Activated naive CD8-positive, alpha-beta T cell treated with anti-CD3 and anti-CD28 coated beads, Interleukin-2, amount 10 ng/mL, durations not matched to agents 7 days and 5 days (primary cell): Measurements from ENCODE around the gene INHBB. TPM values are rescaled to one million over a fixed set of nuclear protein-coding genes. Genes with fewer than 3 reads are reported as not detected.

Experiments used
- ATAC-seq: fragments of 150-1000 bp; cut with Tn5 transposase; one replicate; pipeline ENCODE4 v1.10.0; 2021; ENCODE audit warnings: low read depth, moderate library complexity
- POLR2A ChIA-PET: fragments of 350-600 bp; sonication (Branson Sonifier 250); formaldehyde crosslinking; loops from one replicate; lab custom pipeline; 2021; ENCODE audit warnings: antibody characterized with exemption; lab: Charles Lee
- DNase-seq: peaks from one replicate; pipeline ENCODE4 v3.0.0; 2021
- H3K27ac Mint-ChIP-seq: one replicate; pipeline ENCODE4 v1.8.0; 2022; ENCODE audit warnings: mild to moderate bottlenecking, mixed read lengths
- H3K27me3 Mint-ChIP-seq: one replicate; pipeline ENCODE4 v1.8.0; 2022; ENCODE audit warnings: mild to moderate bottlenecking, moderate library complexity, mixed read lengths
- H3K36me3 Mint-ChIP-seq: one replicate; pipeline ENCODE4 v1.8.0; 2021; ENCODE audit warnings: mild to moderate bottlenecking, mixed read lengths
- H3K4me1 Mint-ChIP-seq: one replicate; pipeline ENCODE4 v1.8.0; 2021; ENCODE audit warnings: mixed read lengths
- H3K4me3 Mint-ChIP-seq: one replicate; pipeline ENCODE4 v1.8.0; 2022; ENCODE audit warnings: mild to moderate bottlenecking, moderate library complexity, mixed read lengths
- H3K9me3 Mint-ChIP-seq: one replicate; pipeline ENCODE4 v1.8.0; 2021; ENCODE audit warnings: mixed read lengths
- total RNA-seq, 2 experiments: library from RNA; stranded (reverse); gene quantifications; one replicate each; pipeline ENCODE4 v1.2.3, GENCODE V29; 2021

Gene INHBB
- total RNA-seq, 2 experiments from 2014 or later = not detected

- H3K27me3 Mint-ChIP-seq = peaks cover 33% of the 10 kb centered on the region
- DNase-seq = no peak
- H3K36me3 Mint-ChIP-seq = no peaks in the 10 kb centered on the region
- peaks cover 2% of the 10 kb centered on the region for H3K4me1 Mint-ChIP-seq
- peaks cover 3% of the 10 kb centered on the region for H3K9me3 Mint-ChIP-seq
- H3K4me3 Mint-ChIP-seq = no peak overlapping the region
- POLR2A ChIA-PET = interaction anchor here (0.6 kb wide), 1 partner anchor 1457 kb away, joined by 3 read pairs; no protein-coding TSS in a partner anchor
- ATAC-seq = no peak
- H3K27ac Mint-ChIP-seq = no peak overlapping the region
These were observed 11.9 kb upstream of the INHBB start for GRCh38 chr2:120334068-120334467.

GRCh38 chr2:120336749-120337148 lies 9.2 kb upstream of the INHBB start:
- DNase-seq (no peak), ATAC-seq (no peak)
- Mint-ChIP-seq H3K36me3 (no peaks in the 10 kb centered on the region), H3K4me1 (peaks cover 3% of the 10 kb centered on the region), H3K27me3 (peaks cover 42% of the 10 kb centered on the region), H3K27ac (no peak overlapping the region), H3K4me3 (no peak overlapping the region), H3K9me3 (peaks cover 3% of the 10 kb centered on the region)
- POLR2A ChIA-PET = no interaction called here

- Mint-ChIP-seq H3K27ac (no peak overlapping the region), H3K36me3 (no peaks in the 10 kb centered on the region), H3K4me1 (peaks cover 5% of the 10 kb centered on the region), H3K27me3 (peaks cover 51% of the 10 kb centered on the region), H3K9me3 (peaks cover 3% of the 10 kb centered on the region), H3K4me3 (no peak overlapping the region)
- no peak for ATAC-seq
- DNase-seq = no peak
- POLR2A ChIA-PET = no interaction called here
These were observed 7.9 kb upstream of the INHBB start for GRCh38 chr2:120338015-120338414.

GRCh38 chr2:120341977-120342376 lies 4.0 kb upstream of the INHBB start:
- Mint-ChIP-seq H3K27ac (no peak overlapping the region), H3K36me3 (no peaks in the 10 kb centered on the region), H3K4me1 (peaks cover 12% of the 10 kb centered on the region), H3K27me3 (peaks cover 55% of the 10 kb centered on the region), H3K4me3 (no peak overlapping the region), H3K9me3 (no peaks in the 10 kb centered on the region)
- DNase-seq (no peak), ATAC-seq (no peak)
- POLR2A ChIA-PET = no interaction called here

GRCh38 chr2:120342446-120342845 lies 3.5 kb upstream of the INHBB start:
- Mint-ChIP-seq H3K4me3 (no peak overlapping the region), H3K9me3 (no peaks in the 10 kb centered on the region), H3K27ac (no peak overlapping the region), H3K36me3 (no peaks in the 10 kb centered on the region), H3K4me1 (peaks cover 17% of the 10 kb centered on the region), H3K27me3 (peaks cover 60% of the 10 kb centered on the region)
- DNase-seq = no peak
- POLR2A ChIA-PET = no interaction called here
- ATAC-seq = no peak

GRCh38 chr2:120343100-120343432 lies 2.9 kb upstream of the INHBB start:
- Mint-ChIP-seq H3K36me3 (no peaks in the 10 kb centered on the region), H3K27me3 (peaks cover 64% of the 10 kb centered on the region), H3K27ac (peak overlapping the region; percentile 22), H3K4me1 (peaks cover 17% of the 10 kb centered on the region), H3K4me3 (no peak overlapping the region), H3K9me3 (no peaks in the 10 kb centered on the region)
- ATAC-seq (peak; percentile 7), DNase-seq (peak; percentile 39)
- POLR2A ChIA-PET = no interaction called here

- POLR2A ChIA-PET = no interaction called here
- Mint-ChIP-seq H3K4me3 (peak overlapping the region; percentile 28), H3K4me1 (peaks cover 17% of the 10 kb centered on the region), H3K27me3 (peaks cover 65% of the 10 kb centered on the region), H3K27ac (no peak overlapping the region), H3K36me3 (no peaks in the 10 kb centered on the region), H3K9me3 (no peaks in the 10 kb centered on the region)
- peak; percentile 51 for ATAC-seq
- peak; percentile 72 for DNase-seq
These were observed 2.4 kb upstream of the INHBB start for GRCh38 chr2:120343433-120344105.

GRCh38 chr2:120344214-120344975 lies 1.5 kb upstream of the INHBB start:
- Mint-ChIP-seq H3K4me1 (peaks cover 14% of the 10 kb centered on the region), H3K27me3 (peaks cover 64% of the 10 kb centered on the region), H3K4me3 (no peak overlapping the region), H3K27ac (no peak overlapping the region), H3K36me3 (no peaks in the 10 kb centered on the region), H3K9me3 (no peaks in the 10 kb centered on the region)
- DNase-seq = peak; percentile 45
- POLR2A ChIA-PET = no interaction called here
- no peak for ATAC-seq

- DNase-seq = peak; percentile 62
- POLR2A ChIA-PET = no interaction called here
- H3K9me3 Mint-ChIP-seq = no peaks in the 10 kb centered on the region
- H3K4me3 Mint-ChIP-seq = no peak overlapping the region
- no peaks in the 10 kb centered on the region for H3K36me3 Mint-ChIP-seq
- H3K27me3 Mint-ChIP-seq = peaks cover 68% of the 10 kb centered on the region
- no peak overlapping the region for H3K27ac Mint-ChIP-seq
- peak; percentile 37 for ATAC-seq
- H3K4me1 Mint-ChIP-seq = peaks cover 14% of the 10 kb centered on the region
These were observed 857 bp upstream of the INHBB start for GRCh38 chr2:120344976-120345581.

- Mint-ChIP-seq H3K27ac (no peak overlapping the region), H3K4me3 (peak overlapping the region; percentile 62), H3K4me1 (peaks cover 14% of the 10 kb centered on the region), H3K36me3 (no peaks in the 10 kb centered on the region), H3K9me3 (no peaks in the 10 kb centered on the region), H3K27me3 (peaks cover 67% of the 10 kb centered on the region)
- DNase-seq (peak; percentile 45), ATAC-seq (no peak)
- POLR2A ChIA-PET = no interaction called here
These were observed 328 bp upstream of the INHBB start for GRCh38 chr2:120345608-120346007.

GRCh38 chr2:120346667-120347358 lies 877 bp downstream of the INHBB start:
- H3K27ac Mint-ChIP-seq = no peak overlapping the region
- H3K4me3 Mint-ChIP-seq = peak overlapping the region; percentile 65
- POLR2A ChIA-PET = no interaction called here
- H3K27me3 Mint-ChIP-seq = peaks cover 60% of the 10 kb centered on the region
- H3K36me3 Mint-ChIP-seq = no peaks in the 10 kb centered on the region
- no peaks in the 10 kb centered on the region for H3K9me3 Mint-ChIP-seq
- ATAC-seq = no peak
- DNase-seq = peak; percentile 40
- peaks cover 14% of the 10 kb centered on the region for H3K4me1 Mint-ChIP-seq

GRCh38 chr2:120347396-120348060 lies 1.6 kb downstream of the INHBB start:
- Mint-ChIP-seq H3K36me3 (no peaks in the 10 kb centered on the region), H3K27ac (no peak overlapping the region), H3K4me1 (peaks cover 14% of the 10 kb centered on the region), H3K4me3 (no peak overlapping the region), H3K9me3 (no peaks in the 10 kb centered on the region), H3K27me3 (peaks cover 52% of the 10 kb centered on the region)
- ATAC-seq (no peak), DNase-seq (no peak)
- POLR2A ChIA-PET = no interaction called here
